COLO668 (cell line): ENCODE data around the gene ARHGEF28.

Experiments
- DNase-seq: peaks from one replicate; lab custom pipeline; 2025; ENCODE audit not compliant: unreplicated experiment; lab: John Stamatoyannopoulos, UW

ARHGEF28 gene

DNA sequence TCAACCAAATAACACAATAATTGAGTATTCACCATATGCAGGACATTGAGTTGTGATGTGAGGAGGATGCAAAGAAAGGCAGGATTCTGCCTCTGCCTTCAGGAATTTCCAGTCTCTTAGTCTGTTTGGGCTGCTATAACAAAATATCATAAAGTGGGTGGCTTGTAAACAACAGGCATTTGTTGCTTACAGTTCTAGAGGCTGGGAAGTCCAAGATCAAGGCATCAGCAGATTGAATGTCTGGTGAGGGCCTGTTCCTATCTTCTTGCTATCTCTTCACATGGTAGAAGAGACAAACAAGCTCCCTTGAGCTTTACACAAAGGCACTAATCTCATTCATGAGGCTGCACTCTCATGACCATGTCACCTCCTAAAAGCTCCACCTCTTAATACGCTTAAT is 360.7 kb downstream of the ARHGEF28 start:
- DNase-seq = no peak

DNA sequence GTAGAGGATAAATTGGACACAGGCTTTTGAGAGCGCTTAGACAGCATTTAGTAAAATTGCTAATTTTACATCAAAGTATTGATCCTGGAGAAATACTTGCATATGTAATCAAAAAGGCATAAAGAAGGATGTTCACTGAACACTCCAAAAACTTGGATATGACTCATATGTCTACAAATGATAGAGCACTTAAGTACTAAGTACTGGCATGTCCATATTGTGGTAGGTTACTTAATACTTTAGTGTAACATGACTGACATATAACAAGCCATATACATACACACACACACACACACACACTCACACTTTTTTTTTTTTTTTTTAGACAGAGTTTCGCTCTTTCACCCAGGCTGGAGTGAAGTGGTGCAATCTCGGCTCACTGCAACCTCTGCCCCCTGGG is 361.9 kb downstream of the ARHGEF28 start:
- no peak for DNase-seq

DNA sequence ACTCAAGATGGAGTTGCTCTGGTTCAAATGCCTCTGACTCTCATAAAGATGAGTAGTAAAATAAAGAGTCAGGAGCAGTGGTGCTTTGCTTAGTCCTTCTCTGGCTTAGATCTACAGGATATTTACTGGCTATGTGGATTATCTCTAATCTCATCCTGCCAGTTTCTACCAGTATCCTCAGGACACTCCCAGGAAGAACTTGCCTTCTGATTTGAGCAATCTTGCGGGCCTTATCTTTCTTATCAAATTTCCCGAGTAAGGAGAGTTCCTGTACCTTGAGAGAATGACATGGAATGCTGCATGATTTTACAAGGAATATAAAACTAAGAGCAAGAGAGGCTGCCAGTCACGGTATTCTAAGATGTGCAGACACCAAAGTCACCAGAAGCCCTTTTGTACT is 364.0 kb downstream of the ARHGEF28 start:
- DNase-seq = no peak
